Upper lobe of left lung (tissue), 6 donors: ENCODE data around the gene BCDIN3D. TPM values are rescaled to one million over a fixed set of nuclear protein-coding genes. Genes with fewer than 3 reads are reported as not detected.

Experiments used
- ATAC-seq, 2 donors: fragments of 200-7000 bp; cut with Tn5 transposase; one replicate each; pipeline ENCODE4 v1.9.1; 2022; ENCODE audit warnings: mild to moderate bottlenecking in 2 of 2, moderate library complexity in 2 of 2; ENCODE audit not compliant: low FRiP score in 2 of 2
- DNase-seq, 2 donors: peaks; one replicate each; pipeline ENCODE4 v3.0.0-alpha.2; 2019 to 2020
- H3K27ac ChIP-seq, 4 donors: fragments of 200-600 bp; sonication (generic); one replicate each; pipeline ENCODE4 v1.5.1; 2016 to 2019
- H3K27me3 ChIP-seq, 4 donors: fragments of 200-600 bp; sonication (generic); one replicate each; pipeline ENCODE4 v1.5.1; 2017 to 2019
- H3K36me3 ChIP-seq, 4 donors: fragments of 200-600 bp; sonication (generic); one replicate each; pipeline ENCODE4 v1.5.1; 2016 to 2019
- H3K4me1 ChIP-seq, 4 donors: fragments of 200-600 bp; sonication (generic); one replicate each; pipeline ENCODE4 v1.5.1; 2018 to 2019
- H3K4me3 ChIP-seq, 4 donors: fragments of 200-600 bp; sonication (generic); one replicate each; pipeline ENCODE4 v1.5.1; 2017 to 2019; ENCODE audit warnings: mild to moderate bottlenecking in 2 of 4, moderate library complexity in 1 of 4
- H3K9me3 ChIP-seq, 4 donors: fragments of 200-600 bp; sonication (generic); one replicate each; pipeline ENCODE4 v1.5.1; 2018 to 2019
- CTCF ChIP-seq, 6 experiments: fragments of 450-650 bp in 4 of 6; fragments of 200-600 bp in 2 of 6; sonication (generic) in 2 of 6; IDR thresholded peaks; one replicate each; pipeline ENCODE4 v1.5.1; 2016 to 2019; ENCODE audit warnings: antibody characterized with exemption in 6 of 6
- EP300 ChIP-seq, 4 donors: sonication (generic); formaldehyde crosslinking; IDR thresholded peaks; one replicate each; pipeline ENCODE4 v1.5.1; 2017; ENCODE audit warnings: antibody characterized with exemption in 4 of 4, control low read depth in 2 of 4
- POLR2A ChIP-seq, 4 donors: fragments of 450-650 bp; IDR thresholded peaks; one replicate each; pipeline ENCODE4 v1.5.1; 2016 to 2017; ENCODE audit warnings: antibody characterized with exemption in 4 of 4, mild to moderate bottlenecking in 2 of 4
- POLR2AphosphoS5 ChIP-seq, 2 donors: sonication (generic); formaldehyde crosslinking; IDR thresholded peaks; one replicate each; pipeline ENCODE4 v1.5.1; 2017; ENCODE audit warnings: antibody characterized with exemption in 2 of 2
- WGBS, 2 donors: methylation state at CpG; one replicate each; pipeline ENCODE4 v1.1.5; 2017 to 2018; 5-methylcytosine and 5-hydroxymethylcytosine counted together
- total RNA-seq, 6 donors: library from RNA; depleted of rRNA in 4 of 6; stranded (reverse); fragments of >200 nt in 4 of 6; gene quantifications; one replicate each; pipeline versions ENCODE4 v1.1.0 to v1.2.1, GENCODE V29; 2016 to 2021
- donor health status: DM: no; HTN: no; CAD: no; lungs with moderate emphysema.
- donor health status: DM: no; HTN: yes; CAD: no; lungs with severe emphysema.

BCDIN3D gene
- total RNA-seq, 6 donors from 2014 or later: 0.44 to 4.9 (median 4.2) TPM

- H3K4me3 ChIP-seq: no peak overlapping the region
- peak; percentile 69 to 85 for ATAC-seq
These were observed 24.1 kb upstream of the BCDIN3D start for GRCh38 chr12:49866859-49867569.

GRCh38 chr12:49865782-49866135 is 22.9 kb upstream of the BCDIN3D start:
- Histone ChIP-seq H3K36me3 (no peaks in the 10 kb centered on the region), H3K4me3 (no peak overlapping the region), H3K27me3 (no peaks in the 10 kb centered on the region), H3K27ac (no peak overlapping the region), H3K9me3 (no peaks in the 10 kb centered on the region), H3K4me1 (peaks cover 19 to 28% (median 27%) of the 10 kb centered on the region in 4 donors)
- 77 to 82% methylated on average over 8 of the region's 8 CpGs for WGBS, 2 donors
- TF ChIP-seq CTCF (IDR thresholded peaks at IDR 0.05) (no peak), POLR2AphosphoS5 (IDR thresholded peaks at IDR 0.05) (no peak), POLR2A (IDR thresholded peaks at IDR 0.05) (no peak), EP300 (IDR thresholded peaks at IDR 0.05) (no peak)
- ATAC-seq (no peak), DNase-seq (no peak)

More at GRCh38 chr12:49866859-49867569, 24.1 kb upstream of the BCDIN3D start:
- peak overlapping the region; percentile 35 to 44 (median 40) for H3K27ac ChIP-seq
- no peaks in the 10 kb centered on the region for H3K9me3 ChIP-seq
- 39 to 40% methylated on average over 17 to 19 of the region's 19 CpGs for whole genome bisulfite sequencing, 2 donors
- no peaks in the 10 kb centered on the region for H3K27me3 ChIP-seq
- no peaks in the 10 kb centered on the region for H3K36me3 ChIP-seq
- peaks cover 19 to 28% (median 27%) of the 10 kb centered on the region in 4 donors for H3K4me1 ChIP-seq
- TF ChIP-seq CTCF (IDR thresholded peaks at IDR 0.05) (peak; percentile 94 to 99 (median 96)), EP300 (IDR thresholded peaks at IDR 0.05) (no peak), POLR2A (IDR thresholded peaks at IDR 0.05) (peak in 1 of 4 donors; percentile 26)
- peak in 1 of 2 donors; percentile 78 for DNase-seq

- Histone ChIP-seq H3K27ac (no peak overlapping the region), H3K36me3 (no peaks in the 10 kb centered on the region), H3K27me3 (no peaks in the 10 kb centered on the region), H3K4me3 (no peak overlapping the region), H3K4me1 (peaks cover 19 to 28% (median 27%) of the 10 kb centered on the region in 4 donors), H3K9me3 (no peaks in the 10 kb centered on the region)
- no peak for TF ChIP-seq CTCF (IDR thresholded peaks at IDR 0.05)
- no peak for TF ChIP-seq EP300 (IDR thresholded peaks at IDR 0.05)
- no peak for TF ChIP-seq POLR2AphosphoS5 (IDR thresholded peaks at IDR 0.05)
- no peak for TF ChIP-seq POLR2A (IDR thresholded peaks at IDR 0.05)
- ATAC-seq (no peak), DNase-seq (no peak)
- WGBS, 2 donors: 86 to 89% methylated on average over 13 of the region's 13 CpGs
These were observed 22.3 kb upstream of the BCDIN3D start for GRCh38 chr12:49865109-49865781.

- Histone ChIP-seq H3K36me3 (no peaks in the 10 kb centered on the region), H3K4me1 (peaks cover 18 to 28% (median 27%) of the 10 kb centered on the region in 4 donors), H3K27me3 (no peaks in the 10 kb centered on the region), H3K27ac (no peak overlapping the region), H3K9me3 (no peaks in the 10 kb centered on the region), H3K4me3 (no peak overlapping the region)
- no peak for DNase-seq
- ATAC-seq: no peak
- no peak for TF ChIP-seq POLR2AphosphoS5 (IDR thresholded peaks at IDR 0.05)
- TF ChIP-seq CTCF (IDR thresholded peaks at IDR 0.05): no peak
- no peak for TF ChIP-seq POLR2A (IDR thresholded peaks at IDR 0.05)
- TF ChIP-seq EP300 (IDR thresholded peaks at IDR 0.05): no peak
- WGBS, 2 donors: 68 to 83% methylated on average over 2 of the region's 2 CpGs
These were observed 21.8 kb upstream of the BCDIN3D start for GRCh38 chr12:49864798-49865090.
